Nephron (organoid): Measurements from ENCODE around the gene OSGEP.

Experiments used
- H3K27ac Mint-ChIP-seq, 3 experiments: 2 replicates each; pipeline ENCODE4 v1.8.0; 2020; ENCODE audit warnings: mixed read lengths in 3 of 3, mild to moderate bottlenecking in 2 of 3, moderate library complexity in 1 of 3
- H3K27me3 Mint-ChIP-seq: 2 replicates; pipeline ENCODE4 v1.8.0; 2021; ENCODE audit warnings: low read depth, mild to moderate bottlenecking, moderate library complexity, mixed read lengths
- H3K36me3 Mint-ChIP-seq: 2 replicates; pipeline ENCODE4 v1.8.0; 2020; ENCODE audit warnings: low read depth, mixed read lengths
- H3K4me1 Mint-ChIP-seq: 2 replicates; pipeline ENCODE4 v1.8.0; 2020; ENCODE audit warnings: mixed read lengths
- H3K4me3 Mint-ChIP-seq, 3 experiments: 2 replicates each; pipeline ENCODE4 v1.8.0; 2020; ENCODE audit warnings: mild to moderate bottlenecking in 3 of 3, mixed read lengths in 3 of 3, moderate library complexity in 2 of 3
- H3K9me3 Mint-ChIP-seq: 2 replicates; pipeline ENCODE4 v1.8.0; 2020; ENCODE audit warnings: mixed read lengths
- TF ChIP-seq, protein P1 (sequence below), 3 experiments: fragments of 200-600 bp; sonication (generic); IDR thresholded peaks; one replicate each; pipeline ENCODE4 v1.5.0; 2021; ENCODE audit warnings: antibody characterized with exemption in 3 of 3; ENCODE audit not compliant: unreplicated experiment in 3 of 3

OSGEP gene

GRCh38 chr14:20434701-20435581 is 19.7 kb downstream of the OSGEP start:
- Mint-ChIP-seq H3K27me3 (peaks cover 38% of the 10 kb centered on the region), H3K36me3 (no peaks in the 10 kb centered on the region), H3K9me3 (no peaks in the 10 kb centered on the region), H3K27ac (no peak overlapping the region), H3K4me1 (no peaks in the 10 kb centered on the region), H3K4me3 (peak overlapping the region; percentile 40 to 62 (median 47))
- TF ChIP-seq, protein P1, sequence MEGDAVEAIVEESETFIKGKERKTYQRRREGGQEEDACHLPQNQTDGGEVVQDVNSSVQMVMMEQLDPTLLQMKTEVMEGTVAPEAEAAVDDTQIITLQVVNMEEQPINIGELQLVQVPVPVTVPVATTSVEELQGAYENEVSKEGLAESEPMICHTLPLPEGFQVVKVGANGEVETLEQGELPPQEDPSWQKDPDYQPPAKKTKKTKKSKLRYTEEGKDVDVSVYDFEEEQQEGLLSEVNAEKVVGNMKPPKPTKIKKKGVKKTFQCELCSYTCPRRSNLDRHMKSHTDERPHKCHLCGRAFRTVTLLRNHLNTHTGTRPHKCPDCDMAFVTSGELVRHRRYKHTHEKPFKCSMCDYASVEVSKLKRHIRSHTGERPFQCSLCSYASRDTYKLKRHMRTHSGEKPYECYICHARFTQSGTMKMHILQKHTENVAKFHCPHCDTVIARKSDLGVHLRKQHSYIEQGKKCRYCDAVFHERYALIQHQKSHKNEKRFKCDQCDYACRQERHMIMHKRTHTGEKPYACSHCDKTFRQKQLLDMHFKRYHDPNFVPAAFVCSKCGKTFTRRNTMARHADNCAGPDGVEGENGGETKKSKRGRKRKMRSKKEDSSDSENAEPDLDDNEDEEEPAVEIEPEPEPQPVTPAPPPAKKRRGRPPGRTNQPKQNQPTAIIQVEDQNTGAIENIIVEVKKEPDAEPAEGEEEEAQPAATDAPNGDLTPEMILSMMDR (IDR thresholded peaks at IDR 0.05; ENCODE audit: unreplicated experiment in 3 of 3), result no peak

GRCh38 chr14:20429801-20430669 is 24.6 kb downstream of the OSGEP start:
- TF ChIP-seq, protein P1 (IDR thresholded peaks at IDR 0.05; ENCODE audit: unreplicated experiment in 3 of 3), result no peak
- no peaks in the 10 kb centered on the region for H3K36me3 Mint-ChIP-seq
- H3K27me3 Mint-ChIP-seq, result peaks cover 12% of the 10 kb centered on the region
- H3K27ac Mint-ChIP-seq, result no peak overlapping the region
- H3K4me3 Mint-ChIP-seq, result no peak overlapping the region
- no peaks in the 10 kb centered on the region for H3K9me3 Mint-ChIP-seq
- H3K4me1 Mint-ChIP-seq, result peaks cover 17% of the 10 kb centered on the region

DNA sequence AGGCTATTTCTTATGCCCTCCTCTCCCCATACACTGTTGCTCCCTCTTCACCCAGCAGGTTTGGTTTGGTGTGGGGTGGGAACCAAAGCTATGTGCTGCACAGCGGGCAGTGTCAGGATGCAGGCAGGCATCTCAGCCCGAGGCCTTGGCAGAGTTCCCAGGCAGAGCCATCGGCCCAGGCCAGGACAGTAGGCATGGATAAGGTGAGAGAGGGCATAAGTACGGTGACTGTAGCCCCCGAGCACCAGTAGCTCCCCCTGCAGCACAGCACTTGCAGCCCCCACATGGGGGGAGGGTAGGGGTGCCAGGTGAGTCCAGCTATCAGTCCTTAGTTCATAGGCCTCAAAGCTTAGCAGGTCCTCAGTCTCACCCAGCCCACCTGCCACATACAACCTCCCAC is 25.8 kb downstream of the OSGEP start:
- H3K4me1 Mint-ChIP-seq, result peaks cover 17% of the 10 kb centered on the region
- H3K36me3 Mint-ChIP-seq, result no peaks in the 10 kb centered on the region
- H3K4me3 Mint-ChIP-seq, result no peak overlapping the region
- TF ChIP-seq, protein P1 (IDR thresholded peaks at IDR 0.05; ENCODE audit: unreplicated experiment in 3 of 3), result no peak
- peak overlapping the region; percentile 57 to 77 (median 66) for H3K27ac Mint-ChIP-seq
- peaks cover 6% of the 10 kb centered on the region for H3K27me3 Mint-ChIP-seq
- no peaks in the 10 kb centered on the region for H3K9me3 Mint-ChIP-seq

- H3K9me3 Mint-ChIP-seq, result no peaks in the 10 kb centered on the region
- TF ChIP-seq, protein P1 (IDR thresholded peaks at IDR 0.05; ENCODE audit: unreplicated experiment in 3 of 3), result no peak
- peaks cover 17% of the 10 kb centered on the region for H3K4me1 Mint-ChIP-seq
- no peak overlapping the region for H3K4me3 Mint-ChIP-seq
- peak overlapping the region; percentile 57 to 77 (median 66) for H3K27ac Mint-ChIP-seq
- no peaks in the 10 kb centered on the region for H3K36me3 Mint-ChIP-seq
- H3K27me3 Mint-ChIP-seq, result no peaks in the 10 kb centered on the region
Observed at GRCh38 chr14:20428010-20428365, 26.6 kb downstream of the OSGEP start.

DNA sequence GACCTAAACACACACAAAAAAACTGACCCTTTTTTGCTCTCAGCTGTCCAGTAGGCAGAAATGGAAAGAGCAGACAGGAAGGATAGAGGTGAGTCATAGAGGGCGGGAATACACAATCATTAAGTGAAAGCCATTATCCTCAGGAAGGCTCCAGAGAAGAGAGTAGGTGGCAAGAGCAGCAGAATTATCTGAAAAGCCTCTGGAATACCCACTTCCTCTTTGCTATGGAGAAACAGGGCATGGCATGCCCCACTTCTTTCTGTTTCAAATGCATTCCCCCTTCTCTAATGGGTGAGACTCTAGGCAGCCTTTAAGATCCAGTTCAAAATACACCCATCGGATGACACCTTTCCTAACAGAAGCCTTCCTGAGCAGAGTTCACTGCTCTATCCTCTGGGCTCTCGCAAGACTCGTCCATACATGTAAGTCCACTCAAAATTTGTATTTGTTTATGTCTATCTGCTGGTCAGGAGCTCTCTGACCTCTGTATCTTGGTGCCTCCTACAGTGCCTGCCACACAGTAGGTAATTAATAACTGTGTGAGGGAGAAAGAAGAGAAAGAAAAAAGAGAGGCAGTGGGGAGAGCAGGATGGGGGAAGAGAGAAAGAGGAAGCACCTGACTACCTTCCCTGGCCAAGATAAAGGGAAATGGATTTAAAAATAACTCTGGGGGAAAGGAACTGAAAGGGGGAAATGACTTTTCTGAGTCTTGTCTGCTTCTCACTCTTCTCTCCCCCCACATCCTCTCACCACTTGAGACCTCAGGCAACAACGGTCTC is 27.2 kb downstream of the OSGEP start:
- no peaks in the 10 kb centered on the region for H3K27me3 Mint-ChIP-seq
- no peaks in the 10 kb centered on the region for H3K36me3 Mint-ChIP-seq
- H3K9me3 Mint-ChIP-seq, result no peaks in the 10 kb centered on the region
- H3K27ac Mint-ChIP-seq, result peak overlapping the region; percentile 57 to 77 (median 66)
- no peak overlapping the region for H3K4me3 Mint-ChIP-seq
- peaks cover 17% of the 10 kb centered on the region for H3K4me1 Mint-ChIP-seq
- TF ChIP-seq, protein P1 (IDR thresholded peaks at IDR 0.05; ENCODE audit: unreplicated experiment in 3 of 3), result no peak
